ENCODE results near the gene DENND1B. TPM values are rescaled to one million over a fixed set of nuclear protein-coding genes. Genes with fewer than 3 reads are reported as not detected.

Gene DENND1B
- total and polyA plus RNA-seq, 2 donors (not counting 1 experiment from before 2014, with no cell fraction given), result 4.3 to 25.4 TPM

DNA sequence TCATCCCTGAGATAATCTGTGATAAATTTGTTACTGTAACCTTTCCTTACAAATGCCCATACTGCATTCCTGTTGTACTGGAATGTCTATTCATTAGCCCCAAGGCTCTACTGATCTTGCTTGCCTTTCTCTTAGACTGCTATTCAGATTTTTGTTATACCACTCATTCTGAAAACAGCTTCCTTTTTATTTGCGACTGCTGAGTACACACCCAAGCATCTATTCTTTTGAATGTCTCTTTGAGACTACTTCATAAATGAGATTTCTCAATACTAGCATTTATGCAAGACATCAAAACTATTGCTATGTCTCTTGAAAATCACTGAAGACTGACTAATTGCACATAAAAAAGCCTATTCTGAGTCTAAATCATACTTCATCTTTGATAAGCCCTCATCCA, 38.6 kb downstream of the DENND1B start:
- WGBS (ENCODE audit: insufficient coverage), result 82% methylated on average over 1 of the region's 1 CpG
- H3K9me3 Mint-ChIP-seq (ENCODE audit: insufficient read depth), result no peaks in the 10 kb centered on the region
- H3K27me3 Mint-ChIP-seq, result no peaks in the 10 kb centered on the region
- peaks cover 30% of the 10 kb centered on the region for H3K4me1 Mint-ChIP-seq
- H3K4me1 ChIP-seq (ENCODE audit: control insufficient read depth in 2 of 2, insufficient read depth in 2 of 2, low read length in 2 of 2), result no peaks in the 10 kb centered on the region
- H3K4me2 ChIP-seq (replicated peaks; ENCODE audit: low read depth, low read length, poor library complexity, severe bottlenecking), result no peak overlapping the region
- POLR2A ChIA-PET, result no interaction called here
- no peak overlapping the region for H3K27ac ChIP-seq (ENCODE audit: low read length in 2 of 2)
- no peak overlapping the region for H3K4me3 ChIP-seq (ENCODE audit: control extremely low read depth in 1 of 5, extremely low read depth in 1 of 5, insufficient read depth in 1 of 5, low read depth in 2 of 5, low read length in 4 of 5)
- H4K20me1 ChIP-seq (ENCODE audit: control insufficient read depth, insufficient read depth, low read length, poor library complexity, severe bottlenecking), result peaks cover 7% of the 10 kb centered on the region
- no peak overlapping the region for H3K27ac Mint-ChIP-seq
- no peak overlapping the region for H3K9ac ChIP-seq (ENCODE audit: low read length)
- no peak overlapping the region for H2AFZ ChIP-seq (ENCODE audit: insufficient read depth, low read depth, low read length, poor library complexity, severe bottlenecking)
- CTCF ChIA-PET, result interaction anchor here (0.6 to 1.1 kb wide), 2 partner anchors 39 to 47 kb away, joined by 3 to 4 read pairs; partner anchors contain the start of gene DENND1B
- TF ChIP-seq, protein P1, sequence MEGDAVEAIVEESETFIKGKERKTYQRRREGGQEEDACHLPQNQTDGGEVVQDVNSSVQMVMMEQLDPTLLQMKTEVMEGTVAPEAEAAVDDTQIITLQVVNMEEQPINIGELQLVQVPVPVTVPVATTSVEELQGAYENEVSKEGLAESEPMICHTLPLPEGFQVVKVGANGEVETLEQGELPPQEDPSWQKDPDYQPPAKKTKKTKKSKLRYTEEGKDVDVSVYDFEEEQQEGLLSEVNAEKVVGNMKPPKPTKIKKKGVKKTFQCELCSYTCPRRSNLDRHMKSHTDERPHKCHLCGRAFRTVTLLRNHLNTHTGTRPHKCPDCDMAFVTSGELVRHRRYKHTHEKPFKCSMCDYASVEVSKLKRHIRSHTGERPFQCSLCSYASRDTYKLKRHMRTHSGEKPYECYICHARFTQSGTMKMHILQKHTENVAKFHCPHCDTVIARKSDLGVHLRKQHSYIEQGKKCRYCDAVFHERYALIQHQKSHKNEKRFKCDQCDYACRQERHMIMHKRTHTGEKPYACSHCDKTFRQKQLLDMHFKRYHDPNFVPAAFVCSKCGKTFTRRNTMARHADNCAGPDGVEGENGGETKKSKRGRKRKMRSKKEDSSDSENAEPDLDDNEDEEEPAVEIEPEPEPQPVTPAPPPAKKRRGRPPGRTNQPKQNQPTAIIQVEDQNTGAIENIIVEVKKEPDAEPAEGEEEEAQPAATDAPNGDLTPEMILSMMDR (IDR thresholded peaks at IDR 0.05), result no peak
- no peak for TF ChIP-seq EZH2 (IDR thresholded peaks at IDR 0.05; ENCODE audit: borderline replicate concordance, insufficient read depth, low read depth, low read length, poor library complexity, severe bottlenecking)
- ATAC-seq (ENCODE audit: low read depth) (no peak), DNase-seq (no peak)
- H3K9me3 ChIP-seq (ENCODE audit: control extremely low read depth in 1 of 3, control insufficient read depth in 2 of 3, insufficient read depth in 1 of 3, low read length in 2 of 3), result peaks cover 0 to 3% (median 0%) of the 10 kb centered on the region in 3 donors
- intact Hi-C loops (cut with micrococcal nuclease), result loop anchor here (5.0 kb wide), 1 partner anchor 44 kb away; no protein-coding TSS in a partner anchor
- no peaks in the 10 kb centered on the region for H3K36me3 ChIP-seq (replicated peaks in 1 of 2; ENCODE audit: control extremely low read depth in 1 of 2, control insufficient read depth in 1 of 2, extremely low read depth in 1 of 2, insufficient read depth in 2 of 2, low read length in 1 of 2)
- no peaks in the 10 kb centered on the region for H3K27me3 ChIP-seq (replicated peaks in 1 of 4; ENCODE audit: control extremely low read depth in 1 of 4, control insufficient read depth in 3 of 4, insufficient read depth in 4 of 4, low read length in 3 of 4)
- peaks cover 50% of the 10 kb centered on the region for H3K79me2 ChIP-seq (ENCODE audit: control insufficient read depth, insufficient read depth, low read length)
- no peak overlapping the region for H3K4me3 Mint-ChIP-seq

GRCh38 chr1:197735461-197735860, 39.8 kb downstream of the DENND1B start:
- Histone ChIP-seq H3K27me3 (replicated peaks in 1 of 4; ENCODE audit: control extremely low read depth in 1 of 4, control insufficient read depth in 3 of 4, insufficient read depth in 4 of 4, low read length in 3 of 4) (no peaks in the 10 kb centered on the region), H3K36me3 (replicated peaks in 1 of 2; ENCODE audit: control extremely low read depth in 1 of 2, control insufficient read depth in 1 of 2, extremely low read depth in 1 of 2, insufficient read depth in 2 of 2, low read length in 1 of 2) (no peaks in the 10 kb centered on the region), H3K4me2 (replicated peaks; ENCODE audit: low read depth, low read length, poor library complexity, severe bottlenecking) (no peak overlapping the region), H3K27ac (ENCODE audit: low read length in 2 of 2) (no peak overlapping the region), H3K4me3 (ENCODE audit: control extremely low read depth in 1 of 5, extremely low read depth in 1 of 5, insufficient read depth in 1 of 5, low read depth in 2 of 5, low read length in 4 of 5) (no peak overlapping the region), H3K79me2 (ENCODE audit: control insufficient read depth, insufficient read depth, low read length) (peaks cover 43% of the 10 kb centered on the region), H2AFZ (ENCODE audit: insufficient read depth, low read depth, low read length, poor library complexity, severe bottlenecking) (no peak overlapping the region), H3K9ac (ENCODE audit: low read length) (no peak overlapping the region), H4K20me1 (ENCODE audit: control insufficient read depth, insufficient read depth, low read length, poor library complexity, severe bottlenecking) (peaks cover 7% of the 10 kb centered on the region), H3K4me1 (ENCODE audit: control insufficient read depth in 2 of 2, insufficient read depth in 2 of 2, low read length in 2 of 2) (no peaks in the 10 kb centered on the region), H3K9me3 (ENCODE audit: control extremely low read depth in 1 of 3, control insufficient read depth in 2 of 3, insufficient read depth in 1 of 3, low read length in 2 of 3) (peaks cover 0 to 3% (median 1%) of the 10 kb centered on the region in 3 donors)
- Mint-ChIP-seq H3K27me3 (no peaks in the 10 kb centered on the region), H3K4me3 (no peak overlapping the region), H3K27ac (no peak overlapping the region), H3K4me1 (peaks cover 27% of the 10 kb centered on the region), H3K9me3 (ENCODE audit: insufficient read depth) (no peaks in the 10 kb centered on the region)
- TF ChIP-seq, protein P1 (IDR thresholded peaks at IDR 0.05), result no peak
- no peak for TF ChIP-seq EZH2 (IDR thresholded peaks at IDR 0.05; ENCODE audit: borderline replicate concordance, insufficient read depth, low read depth, low read length, poor library complexity, severe bottlenecking)
- 97% methylated on average over 16 of the region's 16 CpGs for WGBS (ENCODE audit: insufficient coverage)
- POLR2A ChIA-PET, result no interaction called here
- intact Hi-C loops (cut with micrococcal nuclease), result loop anchor here (5.0 kb wide), 1 partner anchor 43 kb away; no protein-coding TSS in a partner anchor
- ATAC-seq (ENCODE audit: low read depth) (no peak), DNase-seq (no peak)
- CTCF ChIA-PET, result interaction anchor here (1.3 kb wide), 1 partner anchor 9 kb away, joined by 3 read pairs; no protein-coding TSS in a partner anchor
